Body of pancreas (tissue), 4 donors: ENCODE results near the gene HSCB.
A peak's percentile ranks its signal among the peaks of the same experiment; 100 is the strongest.

Source experiments
- POLR2A ChIP-seq, 3 donors: fragments of 450-650 bp; IDR thresholded peaks; one replicate each; pipeline ENCODE4 v1.6.1; 2016; ENCODE audit warnings: antibody characterized with exemption in 3 of 3, mild to moderate bottlenecking in 2 of 3
- TF ChIP-seq, protein P1 (sequence below), 7 experiments: fragments of 450-650 bp in 4 of 7; fragments of 200-600 bp in 3 of 7; sonication (generic) in 3 of 7; IDR thresholded peaks; one replicate each; pipeline ENCODE4 v1.5.1; 2016 to 2019; ENCODE audit warnings: antibody characterized with exemption in 7 of 7

DNA sequence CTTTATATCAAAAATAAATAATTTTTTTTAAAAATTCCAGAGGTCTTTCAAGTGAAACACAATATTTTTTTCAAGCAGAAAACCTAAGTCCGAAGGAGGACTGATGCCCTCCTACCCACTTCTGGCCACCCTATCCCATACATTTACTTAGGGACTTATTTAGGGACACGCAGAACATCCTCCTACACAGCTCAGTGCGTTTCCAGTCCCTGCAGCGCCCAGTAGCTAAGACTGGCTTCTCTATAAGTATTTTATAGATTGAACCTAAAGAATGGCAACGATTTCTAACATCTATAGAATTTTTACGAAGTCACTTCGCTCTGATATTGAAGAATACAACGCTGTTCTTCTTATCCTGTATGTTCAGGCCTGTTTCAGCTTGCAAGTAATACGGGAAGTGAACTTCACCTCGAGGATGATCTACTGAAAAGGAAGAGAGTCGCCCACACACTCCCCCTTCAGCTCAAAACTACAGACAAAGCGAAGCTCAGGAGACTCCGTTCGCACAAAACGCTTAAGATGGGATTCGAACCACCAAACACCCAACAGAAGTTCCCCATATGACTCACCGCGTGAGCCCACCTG lies 547 bp upstream of the HSCB start:
- TF ChIP-seq POLR2A (IDR thresholded peaks at IDR 0.05) = no peak
- TF ChIP-seq, protein P1, sequence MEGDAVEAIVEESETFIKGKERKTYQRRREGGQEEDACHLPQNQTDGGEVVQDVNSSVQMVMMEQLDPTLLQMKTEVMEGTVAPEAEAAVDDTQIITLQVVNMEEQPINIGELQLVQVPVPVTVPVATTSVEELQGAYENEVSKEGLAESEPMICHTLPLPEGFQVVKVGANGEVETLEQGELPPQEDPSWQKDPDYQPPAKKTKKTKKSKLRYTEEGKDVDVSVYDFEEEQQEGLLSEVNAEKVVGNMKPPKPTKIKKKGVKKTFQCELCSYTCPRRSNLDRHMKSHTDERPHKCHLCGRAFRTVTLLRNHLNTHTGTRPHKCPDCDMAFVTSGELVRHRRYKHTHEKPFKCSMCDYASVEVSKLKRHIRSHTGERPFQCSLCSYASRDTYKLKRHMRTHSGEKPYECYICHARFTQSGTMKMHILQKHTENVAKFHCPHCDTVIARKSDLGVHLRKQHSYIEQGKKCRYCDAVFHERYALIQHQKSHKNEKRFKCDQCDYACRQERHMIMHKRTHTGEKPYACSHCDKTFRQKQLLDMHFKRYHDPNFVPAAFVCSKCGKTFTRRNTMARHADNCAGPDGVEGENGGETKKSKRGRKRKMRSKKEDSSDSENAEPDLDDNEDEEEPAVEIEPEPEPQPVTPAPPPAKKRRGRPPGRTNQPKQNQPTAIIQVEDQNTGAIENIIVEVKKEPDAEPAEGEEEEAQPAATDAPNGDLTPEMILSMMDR (IDR thresholded peaks at IDR 0.05) = peak in 1 of 7 experiments; percentile 11
